RWPE1 (cell line): ENCODE results near the gene GLRA1.
"Not testable (repeated sequence)": the region's sequence is repeated elsewhere in the genome, so short reads cannot be mapped to it uniquely, and the experiment has no call there.

Experiments
- CTCF ChIA-PET: fragments of 350-600 bp; sonication (Branson Sonifier 250); formaldehyde crosslinking; extraction: SDS; loops from one replicate; lab custom pipeline; 2021; lab: Yijun Ruan, JAX
- POLR2A ChIA-PET: fragments of 400-600 bp; formaldehyde crosslinking; extraction: SDS; loops from one replicate; lab custom pipeline; 2020; ENCODE audit warnings: antibody characterized with exemption; ENCODE audit not compliant: low non-redundant PET; lab: Yijun Ruan, JAX
- DNase-seq: peaks from one replicate; pipeline ENCODE4 v3.0.0; 2012; ENCODE audit warnings: low spot score
- H3K27ac ChIP-seq: fragments of 450-650 bp; 2 replicates; pipeline ENCODE4 v1.5.1; 2017
- TF ChIP-seq, protein P1 (sequence below): fragments of 450-650 bp; conservative IDR thresholded peaks from 2 replicates; pipeline ENCODE4 v1.5.1; 2017; ENCODE audit warnings: low read depth, mild to moderate bottlenecking

The GLRA1 gene

DNA sequence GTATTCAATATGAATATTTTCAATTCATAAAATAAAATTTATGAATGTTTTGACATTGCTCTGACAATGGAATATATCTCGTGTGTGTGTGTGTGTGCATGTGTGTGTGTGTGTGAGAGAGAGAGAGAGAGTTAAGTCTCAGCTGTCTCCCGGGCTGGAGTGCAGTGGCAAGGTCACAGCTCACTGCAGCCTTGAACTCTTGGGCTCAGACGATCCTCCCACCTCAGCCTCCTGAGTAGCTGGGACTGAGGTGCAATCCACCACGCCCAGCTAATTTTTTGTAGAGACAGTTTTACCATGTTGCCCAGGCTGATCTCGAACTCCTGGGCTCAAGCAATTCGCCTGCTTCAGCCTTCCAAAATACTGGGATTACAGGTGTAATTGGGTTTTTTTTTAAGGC lies 136.8 kb downstream of the GLRA1 start:
- TF ChIP-seq, protein P1, sequence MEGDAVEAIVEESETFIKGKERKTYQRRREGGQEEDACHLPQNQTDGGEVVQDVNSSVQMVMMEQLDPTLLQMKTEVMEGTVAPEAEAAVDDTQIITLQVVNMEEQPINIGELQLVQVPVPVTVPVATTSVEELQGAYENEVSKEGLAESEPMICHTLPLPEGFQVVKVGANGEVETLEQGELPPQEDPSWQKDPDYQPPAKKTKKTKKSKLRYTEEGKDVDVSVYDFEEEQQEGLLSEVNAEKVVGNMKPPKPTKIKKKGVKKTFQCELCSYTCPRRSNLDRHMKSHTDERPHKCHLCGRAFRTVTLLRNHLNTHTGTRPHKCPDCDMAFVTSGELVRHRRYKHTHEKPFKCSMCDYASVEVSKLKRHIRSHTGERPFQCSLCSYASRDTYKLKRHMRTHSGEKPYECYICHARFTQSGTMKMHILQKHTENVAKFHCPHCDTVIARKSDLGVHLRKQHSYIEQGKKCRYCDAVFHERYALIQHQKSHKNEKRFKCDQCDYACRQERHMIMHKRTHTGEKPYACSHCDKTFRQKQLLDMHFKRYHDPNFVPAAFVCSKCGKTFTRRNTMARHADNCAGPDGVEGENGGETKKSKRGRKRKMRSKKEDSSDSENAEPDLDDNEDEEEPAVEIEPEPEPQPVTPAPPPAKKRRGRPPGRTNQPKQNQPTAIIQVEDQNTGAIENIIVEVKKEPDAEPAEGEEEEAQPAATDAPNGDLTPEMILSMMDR = no peak
- no peak overlapping the region for H3K27ac ChIP-seq
- DNase-seq = no peak
- ChIA-PET POLR2A (no interaction called here), CTCF (interaction anchor here (0.7 kb wide), 1 partner anchor 27 kb away, joined by 3 read pairs; no protein-coding TSS in a partner anchor)

DNA sequence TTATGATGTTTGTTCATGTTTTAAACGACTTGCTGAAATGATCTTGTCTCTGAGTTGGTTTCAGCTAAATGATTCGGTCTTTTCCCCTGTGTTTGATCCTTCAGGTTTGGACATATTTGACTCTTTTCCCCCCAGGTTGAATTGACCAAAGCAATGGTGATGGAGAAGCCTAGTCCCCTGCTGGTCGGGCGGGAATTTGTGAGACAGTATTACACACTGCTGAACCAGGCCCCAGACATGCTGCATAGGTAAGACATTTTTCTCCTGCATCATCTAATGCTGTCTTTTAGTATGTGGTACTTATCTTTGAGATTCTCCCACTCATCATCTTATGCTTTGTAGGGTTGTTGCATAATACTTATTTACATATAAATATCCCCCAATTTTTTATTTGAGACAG lies 138.2 kb downstream of the GLRA1 start:
- H3K27ac ChIP-seq = no peak overlapping the region
- DNase-seq = no peak
- ChIA-PET POLR2A (no interaction called here), CTCF (interaction anchor here (0.6 to 1.5 kb wide), 2 partner anchors 128 to 175 kb away, joined by 5 read pairs; no protein-coding TSS in a partner anchor)
- TF ChIP-seq, protein P1 = no peak

DNA sequence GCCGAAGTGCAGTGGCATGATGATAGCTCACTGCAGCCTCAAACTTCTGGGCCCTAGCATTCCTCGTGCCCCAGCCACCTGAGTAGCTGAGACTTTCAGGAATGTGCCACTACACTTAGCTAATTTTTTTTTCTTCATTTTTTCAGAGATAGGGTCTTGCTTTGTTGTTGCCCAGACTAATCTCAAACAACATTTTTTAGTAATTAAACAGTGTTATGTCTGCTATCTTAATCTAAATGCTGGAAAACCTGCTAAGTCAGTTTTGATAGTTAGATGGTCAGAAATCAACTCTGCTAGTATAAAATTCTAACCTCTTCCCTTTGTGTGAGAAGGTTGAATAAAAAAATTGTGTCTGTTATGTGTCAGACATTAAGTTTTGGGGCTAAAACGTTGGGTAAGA lies 140.5 kb downstream of the GLRA1 start:
- TF ChIP-seq, protein P1 = no peak
- POLR2A ChIA-PET = no interaction called here
- DNase-seq = no peak
- CTCF ChIA-PET = no interaction called here
- peak overlapping the region; percentile 30 for H3K27ac ChIP-seq

DNA sequence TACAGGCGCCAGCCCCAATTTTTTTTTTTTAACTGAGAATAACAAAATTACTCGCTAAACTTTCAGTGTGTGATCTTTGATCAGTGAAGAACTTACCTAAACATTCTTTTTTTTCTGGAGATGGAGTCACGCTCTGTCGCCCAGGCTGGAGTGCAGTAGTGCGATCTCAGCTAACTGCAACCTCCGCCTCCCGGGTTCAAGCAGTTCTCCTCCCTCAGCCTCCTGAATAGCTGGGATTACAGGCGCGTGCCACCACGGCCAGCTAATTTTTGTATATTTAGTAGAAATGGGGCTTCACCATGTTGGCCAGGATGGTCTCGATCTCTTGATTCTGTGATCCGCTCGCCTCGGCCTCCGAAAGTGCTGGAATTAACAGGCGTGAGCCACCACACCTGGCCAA lies 141.0 kb downstream of the GLRA1 start:
- DNase-seq, CTCF ChIA-PET, POLR2A ChIA-PET: not testable (repeated sequence)
- H3K27ac ChIP-seq = peak overlapping the region; percentile 30

DNA sequence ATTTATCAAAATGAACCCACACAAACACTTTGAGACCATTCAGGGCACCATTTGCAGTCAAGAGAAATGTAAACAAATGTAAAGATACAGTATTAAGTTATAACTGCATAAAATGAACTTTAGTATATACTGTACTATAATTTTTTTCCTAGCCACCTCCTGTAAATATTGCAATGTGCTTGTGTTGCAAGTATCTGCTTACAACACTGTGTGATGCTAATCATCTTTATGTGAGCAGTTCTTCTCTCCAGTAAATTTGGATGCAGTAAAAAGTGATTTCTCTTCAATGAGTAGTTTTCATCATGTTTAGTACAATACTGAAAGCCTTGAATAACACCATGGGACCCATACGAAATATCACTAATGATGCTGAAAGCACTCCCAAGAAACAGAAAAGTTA lies 143.4 kb downstream of the GLRA1 start:
- ChIA-PET POLR2A (no interaction called here), CTCF (interaction anchor here (0.6 kb wide), 1 partner anchor 8 kb away, joined by 4 read pairs; no protein-coding TSS in a partner anchor)
- DNase-seq = no peak
- H3K27ac ChIP-seq = no peak overlapping the region
- TF ChIP-seq, protein P1 = no peak

DNA sequence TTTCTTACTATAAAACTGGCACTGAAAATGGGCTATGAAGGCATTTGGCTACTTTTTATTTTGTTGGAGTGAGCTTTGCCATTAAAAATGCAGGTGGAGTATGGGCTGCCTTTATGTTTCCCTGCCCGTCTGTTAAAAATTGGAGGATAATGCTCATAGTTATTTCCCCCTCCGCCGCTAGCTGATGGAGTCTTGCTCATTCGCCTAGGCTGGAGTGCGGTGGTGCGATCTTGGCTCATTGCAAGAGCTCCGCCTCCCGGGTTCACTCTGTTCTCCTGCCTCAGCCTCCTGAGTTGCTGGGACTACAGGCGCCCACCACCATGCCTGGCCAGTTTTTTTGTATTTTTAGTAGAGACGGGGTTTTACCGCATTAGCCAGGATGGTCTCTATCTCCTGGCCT lies 144.3 kb downstream of the GLRA1 start:
- DNase-seq = no peak
- H3K27ac ChIP-seq = peak overlapping the region; percentile 22; the same call in 1 of the 2 replicates
- ChIA-PET POLR2A (no interaction called here), CTCF (interaction anchor here (1.0 kb wide), 1 partner anchor 10 kb away, joined by 3 read pairs; no protein-coding TSS in a partner anchor)
- TF ChIP-seq, protein P1 = no peak

DNA sequence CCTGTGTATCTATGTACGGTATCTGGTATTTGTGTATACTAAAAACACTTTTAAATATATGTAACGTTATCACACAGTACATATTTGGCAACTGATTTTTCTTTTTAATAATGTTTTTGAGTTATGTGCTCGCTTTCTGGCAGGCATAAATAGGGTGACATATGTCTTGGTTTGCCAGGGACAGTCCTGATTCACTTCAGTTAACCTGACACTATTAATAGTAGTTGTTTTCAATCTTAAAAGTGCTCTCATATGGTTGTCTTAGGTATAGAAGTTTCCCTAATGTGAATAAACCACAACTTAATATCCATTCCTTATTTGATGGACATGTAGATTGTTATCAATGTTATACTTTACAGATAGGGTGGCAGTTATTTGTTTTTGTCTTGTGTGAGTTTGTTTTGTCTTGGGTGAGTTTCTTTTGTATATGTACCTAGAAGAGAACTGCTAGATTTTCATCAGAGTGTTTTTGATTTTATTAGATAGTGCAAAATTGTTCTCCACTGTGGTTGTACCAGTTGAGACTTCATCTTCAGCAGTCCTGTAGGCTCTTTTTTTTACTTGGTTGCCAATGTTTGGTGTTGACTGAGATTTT lies 145.0 kb downstream of the GLRA1 start:
- ChIA-PET POLR2A (no interaction called here), CTCF (interaction anchor here (1.0 kb wide), 1 partner anchor 9 kb away, joined by 3 read pairs; no protein-coding TSS in a partner anchor)
- TF ChIP-seq, protein P1 = no peak
- no peak overlapping the region for H3K27ac ChIP-seq
- DNase-seq = no peak
